ENCODE data around the gene GPC5. TPM values are rescaled to one million over a fixed set of nuclear protein-coding genes. Genes with fewer than 3 reads are reported as not detected.
A peak's percentile ranks its signal among the peaks of the same experiment; 100 is the strongest.

Gene GPC5
- polyA plus RNA-seq, 4 donors, result 0.18 to 0.86 TPM; not detected in 2

- H3K4me1 ChIP-seq (ENCODE audit: control insufficient read depth in 3 of 3, insufficient read depth in 2 of 3, low read depth in 1 of 3, low read length in 2 of 3), result no peaks in the 10 kb centered on the region
- no peak overlapping the region for H3K27ac ChIP-seq (ENCODE audit: low read depth in 1 of 3, low read length in 2 of 3)
- H3K9me3 ChIP-seq (ENCODE audit: control insufficient read depth in 2 of 2, insufficient read depth in 1 of 2, low read depth in 1 of 2, low read length in 1 of 2), result no peaks in the 10 kb centered on the region
- no peak for FAIRE-seq
- WGBS, 3 donors, result 68 to 79% (median 76%) methylated on average over 5 of the region's 5 CpGs
- H3K36me3 ChIP-seq (ENCODE audit: control insufficient read depth in 3 of 3, insufficient read depth in 2 of 3, low read depth in 1 of 3, low read length in 3 of 3), result no peaks in the 10 kb centered on the region
- H3K4me3 ChIP-seq (ENCODE audit: low read depth in 1 of 3, low read length in 3 of 3), result no peak overlapping the region
- no peak for DNase-seq
- H3K27me3 ChIP-seq (ENCODE audit: control insufficient read depth in 3 of 3, insufficient read depth in 3 of 3, low read length in 3 of 3), result no peaks in the 10 kb centered on the region
Observed at GRCh38 chr13:92321174-92321573, 922.8 kb downstream of the GPC5 start.

GRCh38 chr13:92345627-92346026 is 947.2 kb downstream of the GPC5 start:
- Histone ChIP-seq H3K27me3 (ENCODE audit: control insufficient read depth in 3 of 3, insufficient read depth in 3 of 3, low read length in 3 of 3) (no peaks in the 10 kb centered on the region), H3K4me3 (ENCODE audit: low read depth in 1 of 3, low read length in 3 of 3) (no peak overlapping the region), H3K36me3 (ENCODE audit: control insufficient read depth in 3 of 3, insufficient read depth in 2 of 3, low read depth in 1 of 3, low read length in 3 of 3) (no peaks in the 10 kb centered on the region), H3K4me1 (ENCODE audit: control insufficient read depth in 3 of 3, insufficient read depth in 2 of 3, low read depth in 1 of 3, low read length in 2 of 3) (no peaks in the 10 kb centered on the region), H3K27ac (ENCODE audit: low read depth in 1 of 3, low read length in 2 of 3) (no peak overlapping the region), H3K9me3 (ENCODE audit: control insufficient read depth in 2 of 2, insufficient read depth in 1 of 2, low read depth in 1 of 2, low read length in 1 of 2) (peaks cover 0 to 4% of the 10 kb centered on the region in 2 donors)
- WGBS, 3 donors, result 63 to 75% (median 67%) methylated on average over 1 of the region's 1 CpG
- FAIRE-seq (no peak), DNase-seq (no peak)

GRCh38 chr13:92346046-92346445 is 947.6 kb downstream of the GPC5 start:
- H3K4me1 ChIP-seq (ENCODE audit: control insufficient read depth in 3 of 3, insufficient read depth in 2 of 3, low read depth in 1 of 3, low read length in 2 of 3), result no peaks in the 10 kb centered on the region
- peaks cover 0 to 4% of the 10 kb centered on the region in 2 donors for H3K9me3 ChIP-seq (ENCODE audit: control insufficient read depth in 2 of 2, insufficient read depth in 1 of 2, low read depth in 1 of 2, low read length in 1 of 2)
- FAIRE-seq (no peak), DNase-seq (no peak)
- H3K27ac ChIP-seq (ENCODE audit: low read depth in 1 of 3, low read length in 2 of 3), result no peak overlapping the region
- H3K4me3 ChIP-seq (ENCODE audit: low read depth in 1 of 3, low read length in 3 of 3), result no peak overlapping the region
- H3K27me3 ChIP-seq (ENCODE audit: control insufficient read depth in 3 of 3, insufficient read depth in 3 of 3, low read length in 3 of 3), result no peaks in the 10 kb centered on the region
- H3K36me3 ChIP-seq (ENCODE audit: control insufficient read depth in 3 of 3, insufficient read depth in 2 of 3, low read depth in 1 of 3, low read length in 3 of 3), result no peaks in the 10 kb centered on the region

GRCh38 chr13:92354583-92354982 is 956.2 kb downstream of the GPC5 start:
- no peak for DNase-seq
- no peak for FAIRE-seq
- Histone ChIP-seq H3K36me3 (ENCODE audit: control insufficient read depth in 3 of 3, insufficient read depth in 2 of 3, low read depth in 1 of 3, low read length in 3 of 3) (no peaks in the 10 kb centered on the region), H3K27me3 (ENCODE audit: control insufficient read depth in 3 of 3, insufficient read depth in 3 of 3, low read length in 3 of 3) (no peaks in the 10 kb centered on the region), H3K27ac (ENCODE audit: low read depth in 1 of 3, low read length in 2 of 3) (no peak overlapping the region), H3K4me3 (ENCODE audit: low read depth in 1 of 3, low read length in 3 of 3) (no peak overlapping the region), H3K9me3 (ENCODE audit: control insufficient read depth in 2 of 2, insufficient read depth in 1 of 2, low read depth in 1 of 2, low read length in 1 of 2) (peaks cover 0 to 14% of the 10 kb centered on the region in 2 donors), H3K4me1 (ENCODE audit: control insufficient read depth in 3 of 3, insufficient read depth in 2 of 3, low read depth in 1 of 3, low read length in 2 of 3) (no peaks in the 10 kb centered on the region)
- WGBS, 3 donors, result 83 to 94% (median 93%) methylated on average over 1 of the region's 1 CpG

GRCh38 chr13:92355213-92355612 is 956.8 kb downstream of the GPC5 start:
- Histone ChIP-seq H3K36me3 (ENCODE audit: control insufficient read depth in 3 of 3, insufficient read depth in 2 of 3, low read depth in 1 of 3, low read length in 3 of 3) (no peaks in the 10 kb centered on the region), H3K27me3 (ENCODE audit: control insufficient read depth in 3 of 3, insufficient read depth in 3 of 3, low read length in 3 of 3) (no peaks in the 10 kb centered on the region), H3K4me1 (ENCODE audit: control insufficient read depth in 3 of 3, insufficient read depth in 2 of 3, low read depth in 1 of 3, low read length in 2 of 3) (no peaks in the 10 kb centered on the region), H3K9me3 (ENCODE audit: control insufficient read depth in 2 of 2, insufficient read depth in 1 of 2, low read depth in 1 of 2, low read length in 1 of 2) (peaks cover 0 to 16% of the 10 kb centered on the region in 2 donors), H3K4me3 (ENCODE audit: low read depth in 1 of 3, low read length in 3 of 3) (no peak overlapping the region), H3K27ac (ENCODE audit: low read depth in 1 of 3, low read length in 2 of 3) (no peak overlapping the region)
- FAIRE-seq, result no peak
- peak; percentile 3 to 32 for DNase-seq
- 50 to 76% (median 58%) methylated on average over 1 of the region's 1 CpG for WGBS, 3 donors

GRCh38 chr13:92362717-92363116 is 964.3 kb downstream of the GPC5 start:
- H3K4me3 ChIP-seq (ENCODE audit: low read depth in 1 of 3, low read length in 3 of 3), result no peak overlapping the region
- no peak overlapping the region for H3K27ac ChIP-seq (ENCODE audit: low read depth in 1 of 3, low read length in 2 of 3)
- DNase-seq (no peak), FAIRE-seq (no peak)
- no peaks in the 10 kb centered on the region for H3K27me3 ChIP-seq (ENCODE audit: control insufficient read depth in 3 of 3, insufficient read depth in 3 of 3, low read length in 3 of 3)
- no peaks in the 10 kb centered on the region for H3K36me3 ChIP-seq (ENCODE audit: control insufficient read depth in 3 of 3, insufficient read depth in 2 of 3, low read depth in 1 of 3, low read length in 3 of 3)
- peaks cover 0 to 18% of the 10 kb centered on the region in 2 donors for H3K9me3 ChIP-seq (ENCODE audit: control insufficient read depth in 2 of 2, insufficient read depth in 1 of 2, low read depth in 1 of 2, low read length in 1 of 2)
- H3K4me1 ChIP-seq (ENCODE audit: control insufficient read depth in 3 of 3, insufficient read depth in 2 of 3, low read depth in 1 of 3, low read length in 2 of 3), result no peaks in the 10 kb centered on the region
- 19 to 44% (median 43%) methylated on average over 2 of the region's 2 CpGs for WGBS, 3 donors

- Histone ChIP-seq H3K9me3 (ENCODE audit: control insufficient read depth in 2 of 2, insufficient read depth in 1 of 2, low read depth in 1 of 2, low read length in 1 of 2) (peaks cover 0 to 2% of the 10 kb centered on the region in 2 donors), H3K36me3 (ENCODE audit: control insufficient read depth in 3 of 3, insufficient read depth in 2 of 3, low read depth in 1 of 3, low read length in 3 of 3) (no peaks in the 10 kb centered on the region)
- no peak for FAIRE-seq
Observed at GRCh38 chr13:92365904-92366303, 967.5 kb downstream of the GPC5 start.

GRCh38 chr13:92377396-92377795 is 979.0 kb downstream of the GPC5 start:
- Histone ChIP-seq H3K4me1 (ENCODE audit: control insufficient read depth in 3 of 3, insufficient read depth in 2 of 3, low read depth in 1 of 3, low read length in 2 of 3) (no peaks in the 10 kb centered on the region), H3K27ac (ENCODE audit: low read depth in 1 of 3, low read length in 2 of 3) (no peak overlapping the region), H3K27me3 (ENCODE audit: control insufficient read depth in 3 of 3, insufficient read depth in 3 of 3, low read length in 3 of 3) (no peaks in the 10 kb centered on the region), H3K36me3 (ENCODE audit: control insufficient read depth in 3 of 3, insufficient read depth in 2 of 3, low read depth in 1 of 3, low read length in 3 of 3) (no peaks in the 10 kb centered on the region), H3K9me3 (ENCODE audit: control insufficient read depth in 2 of 2, insufficient read depth in 1 of 2, low read depth in 1 of 2, low read length in 1 of 2) (peaks cover 0 to 6% of the 10 kb centered on the region in 2 donors), H3K4me3 (ENCODE audit: low read depth in 1 of 3, low read length in 3 of 3) (no peak overlapping the region)
- WGBS, 3 donors, result 90 to 100% (median 91%) methylated on average over 1 of the region's 1 CpG
- no peak for FAIRE-seq
- DNase-seq, result no peak

More at GRCh38 chr13:92365904-92366303, 967.5 kb downstream of the GPC5 start:
- Histone ChIP-seq H3K27me3 (ENCODE audit: control insufficient read depth in 3 of 3, insufficient read depth in 3 of 3, low read length in 3 of 3) (no peaks in the 10 kb centered on the region), H3K4me3 (ENCODE audit: low read depth in 1 of 3, low read length in 3 of 3) (no peak overlapping the region), H3K4me1 (ENCODE audit: control insufficient read depth in 3 of 3, insufficient read depth in 2 of 3, low read depth in 1 of 3, low read length in 2 of 3) (no peaks in the 10 kb centered on the region), H3K27ac (ENCODE audit: low read depth in 1 of 3, low read length in 2 of 3) (no peak overlapping the region)
- no peak for DNase-seq

GRCh38 chr13:92379371-92379770 is 981.0 kb downstream of the GPC5 start:
- FAIRE-seq, result no peak
- WGBS, 3 donors, result 59 to 60% (median 59%) methylated on average over 3 of the region's 3 CpGs

More at GRCh38 chr13:92379371-92379770, 981.0 kb downstream of the GPC5 start:
- Histone ChIP-seq H3K27ac (ENCODE audit: low read depth in 1 of 3, low read length in 2 of 3) (no peak overlapping the region), H3K4me1 (ENCODE audit: control insufficient read depth in 3 of 3, insufficient read depth in 2 of 3, low read depth in 1 of 3, low read length in 2 of 3) (no peaks in the 10 kb centered on the region), H3K9me3 (ENCODE audit: control insufficient read depth in 2 of 2, insufficient read depth in 1 of 2, low read depth in 1 of 2, low read length in 1 of 2) (peaks cover 0 to 6% of the 10 kb centered on the region in 2 donors), H3K27me3 (ENCODE audit: control insufficient read depth in 3 of 3, insufficient read depth in 3 of 3, low read length in 3 of 3) (no peaks in the 10 kb centered on the region), H3K4me3 (ENCODE audit: low read depth in 1 of 3, low read length in 3 of 3) (no peak overlapping the region), H3K36me3 (ENCODE audit: control insufficient read depth in 3 of 3, insufficient read depth in 2 of 3, low read depth in 1 of 3, low read length in 3 of 3) (no peaks in the 10 kb centered on the region)
- DNase-seq, result no peak

All from small intestine (tissue), 7 donors.